Measurements from ENCODE around the gene CREB3L2.
"Not testable (repeated sequence)": the region's sequence is repeated elsewhere in the genome, so short reads cannot be mapped to it uniquely, and the experiment has no call there.

The CREB3L2 gene

GRCh38 chr7:138001529-138002095 lies at the start of gene CREB3L2:
CREB3L2 (minus strand) TSS chr7:138002086; CDS start chr7:138001705, 381 bp downstream.
- DNase-seq, result peak; percentile 89

GRCh38 chr7:138049505-138050116 lies 47.7 kb upstream of the CREB3L2 start:
- DNase-seq, result no peak

GRCh38 chr7:138047907-138048306 lies 46.0 kb upstream of the CREB3L2 start:
- no peak for DNase-seq

- DNase-seq, result no peak
These were observed 43.0 kb upstream of the CREB3L2 start for GRCh38 chr7:138044897-138045296.

GRCh38 chr7:138040063-138040462 lies 38.2 kb upstream of the CREB3L2 start:
- not testable (repeated sequence) for DNase-seq

- no peak for DNase-seq
These were observed 34.2 kb upstream of the CREB3L2 start for GRCh38 chr7:138036135-138036534.

GRCh38 chr7:138033241-138033640 lies 31.4 kb upstream of the CREB3L2 start:
- DNase-seq, result no peak

- DNase-seq, result no peak
These were observed 30.9 kb upstream of the CREB3L2 start for GRCh38 chr7:138032770-138033169.

- DNase-seq, result no peak
These were observed 30.3 kb upstream of the CREB3L2 start for GRCh38 chr7:138032186-138032585.

- DNase-seq, result no peak
These were observed 28.9 kb upstream of the CREB3L2 start for GRCh38 chr7:138030679-138031351.

- no peak for DNase-seq
These were observed 28.1 kb upstream of the CREB3L2 start for GRCh38 chr7:138029941-138030340.

GRCh38 chr7:138029126-138029525 lies 27.2 kb upstream of the CREB3L2 start:
- no peak for DNase-seq

GRCh38 chr7:138027100-138027499 lies 25.2 kb upstream of the CREB3L2 start:
- DNase-seq, result no peak

- no peak for DNase-seq
These were observed 23.6 kb upstream of the CREB3L2 start for GRCh38 chr7:138025215-138026186.

GRCh38 chr7:138024765-138025164 lies 22.9 kb upstream of the CREB3L2 start:
- no peak for DNase-seq

GRCh38 chr7:138024343-138024691 lies 22.4 kb upstream of the CREB3L2 start:
- DNase-seq, result no peak

GRCh38 chr7:138023618-138024342 lies 21.9 kb upstream of the CREB3L2 start:
- no peak for DNase-seq

GRCh38 chr7:138021889-138022288 lies 20.0 kb upstream of the CREB3L2 start:
- DNase-seq, result no peak

GRCh38 chr7:138017992-138018391 lies 16.1 kb upstream of the CREB3L2 start:
- no peak for DNase-seq

GRCh38 chr7:138015096-138015495 lies 13.2 kb upstream of the CREB3L2 start:
- no peak for DNase-seq

- no peak for DNase-seq
These were observed 12.8 kb upstream of the CREB3L2 start for GRCh38 chr7:138014686-138015085.

- DNase-seq, result not testable (repeated sequence)
These were observed 12.3 kb upstream of the CREB3L2 start for GRCh38 chr7:138014201-138014600.

GRCh38 chr7:138009350-138009653 lies 7.4 kb upstream of the CREB3L2 start:
- no peak for DNase-seq
